GM12872 (cell line): ENCODE results near the gene STK32B.

ENCODE experiments used
- CTCF ChIP-seq: IDR thresholded peaks from 3 replicates; pipeline ENCODE4 v1.5.1; 2011; ENCODE audit warnings: low read depth, mild to moderate bottlenecking, low read length, moderate library complexity; ENCODE audit not compliant: insufficient read depth

STK32B gene

DNA sequence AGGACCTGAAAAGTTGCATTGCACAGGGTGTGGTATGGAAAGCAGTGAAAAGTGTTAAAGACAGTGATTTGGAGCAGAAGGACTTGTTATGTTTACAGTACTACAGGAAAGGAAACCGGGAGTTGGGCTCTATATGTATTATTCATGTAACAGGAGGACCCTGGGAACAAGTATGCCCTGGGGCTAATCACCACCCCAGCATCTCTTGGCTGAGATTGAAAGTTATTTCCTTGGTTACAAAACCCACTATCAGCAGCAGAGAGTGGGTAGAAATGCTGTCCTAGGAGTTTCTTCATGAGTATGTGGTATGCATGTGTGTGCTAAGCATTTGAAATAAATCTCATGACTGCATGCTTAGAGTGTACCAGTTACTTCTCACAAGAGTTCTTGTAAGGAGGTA, 46.9 kb downstream of the STK32B start:
- no peak for TF ChIP-seq CTCF

DNA sequence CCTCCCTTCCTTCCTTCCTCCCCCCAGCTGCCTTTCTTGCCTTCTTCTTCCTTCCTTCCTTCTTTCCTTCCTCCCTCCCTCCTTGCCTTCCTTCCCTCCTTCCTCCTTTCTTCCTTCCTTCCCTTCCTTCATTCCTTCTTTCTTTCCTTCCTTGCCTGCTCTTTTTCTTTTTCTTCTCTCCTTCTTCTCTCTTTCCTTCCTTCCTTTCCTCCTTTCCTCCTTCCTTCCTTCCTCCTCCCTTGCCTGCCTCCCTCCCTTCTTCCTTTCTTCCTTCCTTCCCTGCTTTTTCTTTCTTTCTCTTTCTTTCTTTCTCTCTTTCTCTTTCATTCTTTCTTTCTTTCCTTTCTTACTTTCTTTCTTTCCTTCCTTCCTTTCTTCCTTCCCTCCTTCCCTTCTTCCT, 49.1 kb downstream of the STK32B start:
- TF ChIP-seq CTCF = no peak

DNA sequence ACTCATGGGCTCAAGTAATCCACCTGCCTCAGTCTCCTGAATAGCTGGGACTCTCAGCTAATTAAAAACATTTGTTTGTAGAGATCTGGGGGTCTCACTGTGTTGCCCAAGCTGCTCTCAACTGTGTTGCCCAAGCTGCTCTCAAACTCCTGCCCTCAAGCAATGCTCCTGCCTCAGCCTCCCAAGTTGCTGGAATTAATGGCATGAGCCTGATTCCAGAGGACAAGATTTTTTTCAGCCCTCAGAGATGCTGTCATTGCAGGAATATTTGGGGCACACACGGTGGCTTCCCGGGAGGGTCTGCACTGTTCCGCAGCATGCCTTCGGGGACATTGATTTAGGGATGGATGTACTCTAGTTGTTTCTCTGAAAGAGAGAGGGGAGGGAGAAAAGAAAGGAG, 49.7 kb downstream of the STK32B start:
- TF ChIP-seq CTCF = no peak

DNA sequence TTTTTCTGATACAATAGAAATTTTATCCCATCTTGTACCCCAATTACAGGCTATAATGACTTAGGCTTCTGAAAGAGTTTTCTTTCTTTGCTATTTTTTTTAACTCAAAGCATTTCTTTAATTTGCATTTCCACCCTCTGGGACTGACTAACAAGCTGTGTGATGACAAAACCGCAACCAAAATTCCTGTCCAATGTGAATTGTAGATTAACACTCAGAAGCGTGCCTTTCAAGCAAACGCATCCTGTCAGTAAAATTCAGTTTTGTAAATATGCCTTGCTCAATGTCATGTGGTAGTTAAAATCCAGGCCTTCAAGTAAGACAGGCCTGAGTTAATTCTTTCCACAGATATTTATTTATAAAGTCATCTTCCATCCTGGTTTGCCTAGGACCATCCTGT, 50.3 kb downstream of the STK32B start:
- no peak for TF ChIP-seq CTCF

DNA sequence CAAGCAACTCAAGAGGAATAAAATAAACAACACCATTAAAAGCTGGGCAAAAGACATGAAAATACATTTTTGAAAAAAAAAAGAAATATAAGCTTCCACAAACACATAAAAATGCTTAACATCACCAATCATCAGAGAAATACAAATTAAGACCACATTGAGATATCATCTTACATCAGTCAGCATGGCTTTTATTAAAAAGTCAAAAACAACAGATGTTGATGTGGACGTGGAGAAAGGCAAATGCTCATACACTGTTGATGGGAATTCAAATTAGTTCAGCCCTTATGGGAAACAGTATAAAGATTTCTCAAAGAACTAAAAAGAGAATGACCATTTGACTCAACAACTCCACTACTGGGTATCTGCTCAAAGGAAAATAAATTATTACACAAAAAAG, 59.6 kb downstream of the STK32B start:
- no peak for TF ChIP-seq CTCF

DNA sequence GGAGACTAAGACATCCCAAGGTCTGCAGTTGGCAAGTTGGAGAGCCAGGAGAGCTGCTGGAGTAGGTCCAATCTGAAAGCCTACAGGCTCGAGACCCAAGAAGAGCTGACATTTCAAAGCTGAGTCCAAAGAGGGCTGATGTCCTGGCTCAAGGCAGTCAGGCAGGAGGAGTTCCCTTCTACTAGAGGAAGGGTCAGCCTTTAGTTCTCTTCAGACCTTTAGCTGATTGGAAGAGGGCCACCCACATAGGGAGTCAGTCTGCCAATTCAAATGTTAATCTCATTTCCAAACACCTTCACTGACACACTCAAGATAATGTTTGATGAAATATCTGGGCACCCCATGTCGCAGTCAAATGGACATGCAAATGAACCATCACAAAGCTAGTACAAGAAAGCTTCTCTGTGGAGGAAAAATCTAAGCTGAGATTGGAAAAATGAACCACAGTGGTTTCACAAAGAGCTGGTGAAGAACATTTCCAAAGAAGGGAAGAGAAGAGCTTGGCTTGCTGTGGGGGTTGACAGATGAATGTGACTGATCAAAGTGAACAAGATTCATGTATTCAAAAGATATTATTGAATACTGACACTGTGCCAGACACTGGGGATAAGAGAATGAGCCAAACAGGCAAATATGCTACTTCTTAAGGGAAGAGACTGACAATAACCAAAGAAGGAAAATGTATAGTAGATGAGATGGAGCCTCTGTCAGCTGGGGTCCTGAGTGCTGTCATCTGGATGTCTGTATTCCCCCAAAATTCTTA, 61.2 kb downstream of the STK32B start:
- TF ChIP-seq CTCF = no peak

DNA sequence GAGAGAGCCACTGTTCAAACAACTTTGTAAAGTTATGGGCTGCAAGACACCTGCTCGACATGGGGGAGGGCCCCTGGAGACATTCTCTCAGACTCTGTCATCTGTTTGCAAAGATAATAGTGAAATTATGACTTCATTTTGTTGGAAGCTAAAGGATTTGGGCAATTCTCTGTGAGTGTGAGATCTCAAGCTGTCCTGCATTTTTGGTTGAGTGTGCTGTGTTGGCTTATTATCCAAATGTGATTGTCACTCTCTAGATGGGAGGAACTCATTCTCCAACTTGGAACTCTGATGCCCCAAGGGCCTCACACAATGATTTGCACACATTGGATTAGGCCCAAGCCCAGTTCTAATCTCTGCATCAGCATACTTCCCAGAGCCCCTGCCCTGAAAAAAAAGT, 63.7 kb downstream of the STK32B start:
- TF ChIP-seq CTCF = no peak
